ENCODE measurements around the gene KASH5. TPM values are rescaled to one million over a fixed set of nuclear protein-coding genes. Genes with fewer than 3 reads are reported as not detected.
A peak's percentile ranks its signal among the peaks of the same experiment; 100 is the strongest.

The KASH5 gene
- total RNA-seq, 1 donor from 2014 or later, result 2.2 TPM

DNA sequence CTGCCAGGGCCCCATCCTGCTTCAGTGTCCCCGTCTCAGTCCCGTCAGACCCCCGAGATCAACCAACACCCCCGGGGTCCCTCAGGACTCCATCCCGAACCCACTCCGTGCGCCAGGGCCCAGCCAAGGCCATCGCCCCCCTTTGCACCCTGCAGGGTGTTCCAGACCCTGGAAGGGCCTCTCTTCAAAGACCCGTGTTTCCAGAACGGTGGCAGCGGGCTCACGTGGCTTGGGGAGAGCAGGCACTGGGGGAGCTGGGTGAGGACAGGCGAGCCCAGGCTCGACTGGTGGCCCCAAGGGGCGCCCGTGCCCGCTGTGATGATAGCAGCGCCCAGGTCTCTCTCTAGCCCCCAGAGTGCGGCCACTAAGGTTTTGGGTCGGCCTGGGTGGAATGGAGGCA lies 1.4 kb downstream of the KASH5 start:
- H3K27me3 ChIP-seq, result peaks cover 9% of the 10 kb centered on the region
- H3K27ac ChIP-seq, result no peak overlapping the region
- no peaks in the 10 kb centered on the region for H3K36me3 ChIP-seq
- ATAC-seq (no peak), DNase-seq (no peak)
- intact Hi-C loops (cut with DNase I), result no loop called here
- TF ChIP-seq, protein P1, sequence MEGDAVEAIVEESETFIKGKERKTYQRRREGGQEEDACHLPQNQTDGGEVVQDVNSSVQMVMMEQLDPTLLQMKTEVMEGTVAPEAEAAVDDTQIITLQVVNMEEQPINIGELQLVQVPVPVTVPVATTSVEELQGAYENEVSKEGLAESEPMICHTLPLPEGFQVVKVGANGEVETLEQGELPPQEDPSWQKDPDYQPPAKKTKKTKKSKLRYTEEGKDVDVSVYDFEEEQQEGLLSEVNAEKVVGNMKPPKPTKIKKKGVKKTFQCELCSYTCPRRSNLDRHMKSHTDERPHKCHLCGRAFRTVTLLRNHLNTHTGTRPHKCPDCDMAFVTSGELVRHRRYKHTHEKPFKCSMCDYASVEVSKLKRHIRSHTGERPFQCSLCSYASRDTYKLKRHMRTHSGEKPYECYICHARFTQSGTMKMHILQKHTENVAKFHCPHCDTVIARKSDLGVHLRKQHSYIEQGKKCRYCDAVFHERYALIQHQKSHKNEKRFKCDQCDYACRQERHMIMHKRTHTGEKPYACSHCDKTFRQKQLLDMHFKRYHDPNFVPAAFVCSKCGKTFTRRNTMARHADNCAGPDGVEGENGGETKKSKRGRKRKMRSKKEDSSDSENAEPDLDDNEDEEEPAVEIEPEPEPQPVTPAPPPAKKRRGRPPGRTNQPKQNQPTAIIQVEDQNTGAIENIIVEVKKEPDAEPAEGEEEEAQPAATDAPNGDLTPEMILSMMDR (IDR thresholded peaks at IDR 0.05), result no peak
- no peaks in the 10 kb centered on the region for H3K9me3 ChIP-seq
- H3K4me1 ChIP-seq, result no peaks in the 10 kb centered on the region
- H3K4me3 ChIP-seq, result no peak overlapping the region

DNA sequence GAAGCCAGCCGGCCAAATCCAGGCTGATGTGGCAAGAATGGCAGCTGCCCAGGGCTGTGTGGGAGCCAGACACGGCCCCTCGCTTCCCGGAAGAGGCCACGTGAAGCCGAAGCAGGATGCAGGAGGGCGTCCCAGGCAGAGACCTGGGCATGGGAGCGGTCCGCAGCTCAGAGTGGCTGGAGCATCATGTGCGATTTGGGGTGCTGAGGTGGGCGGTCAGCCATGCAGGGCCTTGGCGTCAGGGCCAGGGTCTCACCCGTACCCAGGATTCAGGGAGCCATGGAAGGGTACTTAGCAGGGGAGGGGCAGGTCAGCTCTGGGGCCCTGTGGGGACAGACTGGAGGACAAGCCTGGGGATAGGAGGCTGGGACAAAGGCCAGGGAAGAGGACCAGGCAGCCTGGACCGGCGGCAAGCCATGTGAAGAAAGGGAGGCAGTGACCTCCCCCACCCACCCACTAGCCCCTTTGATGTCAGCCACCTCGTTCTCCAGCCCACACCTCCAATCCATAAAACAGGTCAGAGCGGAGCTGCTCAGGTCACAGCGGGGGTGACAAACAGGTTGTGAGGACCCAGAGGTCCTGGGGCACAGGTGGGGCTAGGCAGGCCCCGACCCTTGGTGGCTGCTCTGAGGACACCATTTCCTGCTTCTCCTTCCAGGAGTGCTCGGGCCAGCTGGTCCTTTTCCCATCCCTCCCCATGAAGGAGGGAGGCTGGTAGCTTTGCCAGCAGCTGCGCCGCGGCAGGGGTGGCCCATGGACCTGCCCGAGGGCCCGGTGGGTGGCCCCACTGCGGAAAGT lies 2.3 kb downstream of the KASH5 start:
- ATAC-seq (no peak), DNase-seq (no peak)
- H3K9me3 ChIP-seq, result no peaks in the 10 kb centered on the region
- H3K27me3 ChIP-seq, result peaks cover 2% of the 10 kb centered on the region
- no peaks in the 10 kb centered on the region for H3K4me1 ChIP-seq
- no peak overlapping the region for H3K27ac ChIP-seq
- H3K36me3 ChIP-seq, result no peaks in the 10 kb centered on the region
- TF ChIP-seq, protein P1 (IDR thresholded peaks at IDR 0.05), result no peak
- intact Hi-C loops (cut with DNase I), result loop anchor here (5.0 kb wide), 1 partner anchor 52 kb away; the partner anchor contains the start of gene SLC17A7
- H3K4me3 ChIP-seq, result no peak overlapping the region

DNA sequence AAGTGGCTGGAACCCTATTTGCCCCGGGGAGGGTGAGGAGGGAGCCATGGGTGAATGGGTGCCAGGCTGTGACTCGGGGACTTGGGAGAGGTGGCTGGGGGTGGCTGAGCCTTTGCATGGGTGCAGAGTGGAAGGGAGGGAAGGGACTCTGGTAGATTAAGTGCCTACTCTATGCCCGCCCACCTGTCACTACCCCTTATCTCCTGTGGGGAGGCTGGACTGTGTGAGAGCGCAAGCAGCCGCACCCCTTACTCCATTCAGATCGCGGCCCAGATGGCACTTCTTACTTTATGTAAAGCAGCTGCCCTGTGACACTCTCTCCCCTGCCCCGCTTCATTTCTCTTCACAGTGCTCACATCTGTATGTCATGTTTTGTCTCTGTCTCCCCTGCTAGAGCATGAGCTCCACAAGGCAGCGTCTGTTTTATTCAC lies 2.9 kb downstream of the KASH5 start:
- Histone ChIP-seq H3K27me3 (no peaks in the 10 kb centered on the region), H3K4me1 (no peaks in the 10 kb centered on the region), H3K27ac (no peak overlapping the region), H3K9me3 (no peaks in the 10 kb centered on the region), H3K4me3 (no peak overlapping the region), H3K36me3 (no peaks in the 10 kb centered on the region)
- ATAC-seq (no peak), DNase-seq (no peak)
- TF ChIP-seq, protein P1 (IDR thresholded peaks at IDR 0.05), result no peak
- intact Hi-C loops (cut with DNase I), result loop anchor here (5.0 kb wide), 1 partner anchor 51 kb away; the partner anchor contains the start of gene SLC17A7

DNA sequence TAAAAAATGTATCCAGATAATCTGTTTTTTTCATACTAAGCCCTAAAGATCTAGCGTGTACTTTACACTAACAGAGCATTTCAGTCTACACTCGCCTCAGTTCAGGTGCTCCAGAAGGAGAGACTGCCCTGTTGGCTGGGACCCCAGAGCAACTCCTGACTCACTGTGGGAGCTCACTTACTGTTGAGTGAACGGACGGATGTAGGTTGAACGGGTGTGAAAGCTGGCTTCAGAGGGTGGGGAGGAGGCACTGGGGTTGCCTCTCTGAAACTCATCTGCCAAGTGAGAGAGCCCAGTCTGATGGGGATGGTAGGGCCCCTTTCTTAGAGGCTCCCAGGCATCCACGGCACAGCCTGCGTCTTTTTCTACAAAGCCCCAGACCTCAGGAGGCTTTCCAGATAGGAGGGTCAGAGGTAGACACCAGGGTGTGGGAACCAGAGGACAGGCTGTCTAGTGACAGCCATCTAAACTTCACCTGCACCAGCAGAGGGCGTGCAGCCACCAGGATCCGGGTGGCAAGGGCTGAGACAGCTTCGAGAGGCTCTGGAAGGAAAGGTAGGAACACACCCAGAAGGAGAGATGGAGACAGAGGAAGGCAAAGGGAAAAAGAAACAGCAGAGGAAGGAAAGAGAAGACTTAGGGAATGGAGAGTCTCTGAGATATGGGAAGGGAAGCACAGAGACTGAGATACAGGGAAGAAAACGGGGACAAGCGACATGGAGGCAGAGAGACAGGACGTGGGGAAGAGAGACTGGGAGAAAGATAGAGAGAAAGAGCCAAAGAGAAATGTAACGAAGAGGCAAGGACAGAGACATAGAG lies 3.7 kb downstream of the KASH5 start:
- H3K36me3 ChIP-seq, result no peaks in the 10 kb centered on the region
- no peak overlapping the region for H3K4me3 ChIP-seq
- H3K4me1 ChIP-seq, result no peaks in the 10 kb centered on the region
- H3K27ac ChIP-seq, result no peak overlapping the region
- no peaks in the 10 kb centered on the region for H3K27me3 ChIP-seq
- TF ChIP-seq, protein P1 (IDR thresholded peaks at IDR 0.05), result peak; percentile 84
- ATAC-seq, result peak; percentile 84
- intact Hi-C loops (cut with DNase I), result loop anchor here (5.0 kb wide), 1 partner anchor 51 kb away; the partner anchor contains the start of gene SLC17A7
- no peaks in the 10 kb centered on the region for H3K9me3 ChIP-seq
- DNase-seq, result peak; percentile 89

DNA sequence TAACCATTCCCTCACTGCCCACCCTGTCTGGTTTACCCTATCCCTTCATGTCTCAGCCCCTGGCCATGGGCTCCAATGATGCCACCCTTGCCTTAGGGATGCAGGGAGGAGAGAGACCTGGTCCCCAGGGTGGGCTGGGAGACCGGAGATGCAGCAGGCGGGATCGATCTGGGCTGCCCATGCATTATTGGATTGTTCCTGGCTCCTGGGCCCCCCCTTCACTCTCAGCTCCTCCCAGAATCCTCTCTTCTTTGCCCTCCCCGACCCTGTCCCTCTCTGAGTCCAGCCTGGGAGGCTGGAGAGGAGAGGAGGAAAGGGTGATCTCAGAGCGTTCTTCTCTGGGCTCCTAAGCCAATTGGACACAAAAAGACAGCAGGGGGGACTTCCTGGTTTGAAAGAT lies 5.8 kb downstream of the KASH5 start:
- ATAC-seq (no peak), DNase-seq (no peak)
- H3K36me3 ChIP-seq, result no peaks in the 10 kb centered on the region
- intact Hi-C loops (cut with DNase I), result loop anchor here (5.0 kb wide), 1 partner anchor 48 kb away; the partner anchor contains the start of gene SLC17A7
- no peaks in the 10 kb centered on the region for H3K4me1 ChIP-seq
- no peaks in the 10 kb centered on the region for H3K27me3 ChIP-seq
- H3K4me3 ChIP-seq, result no peak overlapping the region
- no peaks in the 10 kb centered on the region for H3K9me3 ChIP-seq
- TF ChIP-seq, protein P1 (IDR thresholded peaks at IDR 0.05), result no peak
- no peak overlapping the region for H3K27ac ChIP-seq

All from upper lobe of right lung (tissue), 1 donor.